Measurements from ENCODE around the gene ZNF236. TPM values are rescaled to one million over a fixed set of nuclear protein-coding genes. Genes with fewer than 3 reads are reported as not detected.

Gene ZNF236
- total RNA-seq, 1 experiment from 2014 or later = 27.1 TPM

DNA sequence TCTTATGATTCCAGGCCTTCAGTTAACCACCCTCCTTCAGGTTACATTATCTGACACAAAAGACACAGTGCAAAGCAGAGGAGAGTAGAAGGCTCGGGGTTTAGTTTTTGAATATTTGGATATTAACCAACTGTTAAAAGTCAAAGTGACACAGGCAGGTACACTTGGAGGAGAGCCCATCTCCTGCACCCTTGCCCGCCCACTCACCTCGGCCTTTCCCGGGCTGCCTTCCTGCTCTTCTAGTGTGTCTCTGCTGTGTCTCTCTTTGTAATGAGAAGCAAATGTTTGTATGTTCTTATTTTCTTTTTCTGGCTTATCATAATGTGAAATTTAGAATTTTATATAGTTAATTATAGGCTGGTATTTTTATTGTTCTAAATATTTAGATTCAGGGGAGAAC, 35.1 kb downstream of the ZNF236 start:
- peaks cover 35% of the 10 kb centered on the region for H3K36me3 ChIP-seq (ENCODE audit: insufficient read depth, low read length)
- H3K27ac ChIP-seq (ENCODE audit: low read length) = no peak overlapping the region
- no peak overlapping the region for H3K4me3 ChIP-seq (ENCODE audit: low read length)
- peaks cover 51% of the 10 kb centered on the region for H3K79me2 ChIP-seq (ENCODE audit: low read length)
- DNase-seq = no peak
- no peaks in the 10 kb centered on the region for H4K20me1 ChIP-seq (ENCODE audit: insufficient read depth, low read depth, low read length)
- no peak overlapping the region for H2AFZ ChIP-seq (ENCODE audit: low read length)
- H3K27me3 ChIP-seq (ENCODE audit: low read length) = no peaks in the 10 kb centered on the region
- no peaks in the 10 kb centered on the region for H3K4me1 ChIP-seq (ENCODE audit: low read length)
- H3K9me3 ChIP-seq (ENCODE audit: low read length) = no peaks in the 10 kb centered on the region
- H3K9ac ChIP-seq (ENCODE audit: low read length) = no peak overlapping the region
- H3K4me2 ChIP-seq (ENCODE audit: low read depth, low read length, poor library complexity, severe bottlenecking) = no peak overlapping the region
- no peaks in the 10 kb centered on the region for H3K9me2 ChIP-seq (replicated peaks; ENCODE audit: insufficient read depth, low read length)

DNA sequence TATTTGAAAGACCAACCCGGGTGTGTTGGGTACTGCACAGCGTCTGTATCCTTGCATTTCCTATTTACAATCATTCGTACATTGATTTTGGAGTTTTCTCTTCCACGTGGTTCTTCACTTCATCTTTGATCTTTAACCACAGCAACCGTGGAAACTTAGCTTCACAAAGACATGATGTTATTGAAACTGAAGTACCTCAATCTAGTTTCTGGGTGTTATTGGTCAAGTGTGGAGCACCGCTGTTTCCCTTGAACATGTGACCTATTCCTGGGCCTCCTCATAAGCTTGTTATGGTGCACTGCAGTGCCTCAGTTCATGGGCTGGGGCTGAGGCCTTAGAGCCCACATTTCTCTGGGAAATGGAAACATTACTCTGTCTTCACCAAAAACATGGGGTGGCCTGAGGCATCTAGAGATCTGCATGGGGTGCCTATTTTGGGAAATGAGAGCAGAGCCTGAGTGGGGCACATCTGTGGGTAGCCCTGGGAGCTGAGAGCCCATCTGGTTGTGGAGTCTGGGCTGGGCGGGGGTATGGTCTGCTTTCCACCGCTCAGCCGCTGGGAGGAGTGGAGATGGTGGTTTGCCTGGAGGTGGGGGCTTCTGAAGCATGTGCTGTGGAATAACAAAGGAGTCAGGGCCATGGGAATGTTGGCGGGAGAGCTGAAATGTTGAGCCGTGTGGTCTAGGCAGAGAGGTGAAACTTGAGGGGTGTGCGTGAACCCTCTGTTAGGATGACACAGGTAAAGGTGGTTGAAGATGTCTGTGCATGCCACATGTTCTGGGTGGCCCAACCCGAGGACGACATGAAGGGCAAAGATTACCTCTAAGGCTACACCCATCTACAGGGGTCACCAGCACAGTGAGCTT, 37.4 kb downstream of the ZNF236 start:
- H4K20me1 ChIP-seq (ENCODE audit: insufficient read depth, low read depth, low read length) = no peaks in the 10 kb centered on the region
- H3K9me3 ChIP-seq (ENCODE audit: low read length) = no peaks in the 10 kb centered on the region
- no peak overlapping the region for H2AFZ ChIP-seq (ENCODE audit: low read length)
- no peak for DNase-seq
- no peak overlapping the region for H3K9ac ChIP-seq (ENCODE audit: low read length)
- peaks cover 34% of the 10 kb centered on the region for H3K36me3 ChIP-seq (ENCODE audit: insufficient read depth, low read length)
- no peak overlapping the region for H3K27ac ChIP-seq (ENCODE audit: low read length)
- peaks cover 44% of the 10 kb centered on the region for H3K79me2 ChIP-seq (ENCODE audit: low read length)
- no peak overlapping the region for H3K4me2 ChIP-seq (ENCODE audit: low read depth, low read length, poor library complexity, severe bottlenecking)
- no peaks in the 10 kb centered on the region for H3K9me2 ChIP-seq (replicated peaks; ENCODE audit: insufficient read depth, low read length)
- no peak overlapping the region for H3K4me3 ChIP-seq (ENCODE audit: low read length)
- H3K27me3 ChIP-seq (ENCODE audit: low read length) = no peaks in the 10 kb centered on the region
- no peaks in the 10 kb centered on the region for H3K4me1 ChIP-seq (ENCODE audit: low read length)

DNA sequence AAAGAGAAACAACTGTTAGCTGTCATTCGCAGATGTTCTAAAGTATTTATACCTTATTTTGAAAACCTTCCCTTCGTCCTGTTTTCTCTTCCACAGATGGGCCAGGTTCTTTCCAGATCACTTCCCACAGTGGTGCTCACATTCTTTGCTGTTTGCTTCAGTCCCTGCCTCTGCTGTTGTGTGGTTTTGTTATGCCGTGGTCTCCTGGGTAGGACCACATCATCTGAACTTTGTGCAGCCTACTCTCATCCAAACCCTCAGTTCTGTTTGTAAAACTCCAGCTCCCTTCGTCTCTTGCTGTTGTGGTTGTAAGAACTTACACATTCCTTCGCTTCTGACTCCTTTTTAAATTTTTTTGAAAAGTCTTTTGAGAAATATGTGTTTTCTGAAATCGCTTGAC, 38.1 kb downstream of the ZNF236 start:
- Histone ChIP-seq H3K27me3 (ENCODE audit: low read length) (no peaks in the 10 kb centered on the region), H3K4me1 (ENCODE audit: low read length) (no peaks in the 10 kb centered on the region), H3K4me3 (ENCODE audit: low read length) (no peak overlapping the region), H2AFZ (ENCODE audit: low read length) (no peak overlapping the region), H3K27ac (ENCODE audit: low read length) (no peak overlapping the region), H3K9me2 (replicated peaks; ENCODE audit: insufficient read depth, low read length) (no peaks in the 10 kb centered on the region), H4K20me1 (ENCODE audit: insufficient read depth, low read depth, low read length) (no peaks in the 10 kb centered on the region), H3K9me3 (ENCODE audit: low read length) (no peaks in the 10 kb centered on the region), H3K4me2 (ENCODE audit: low read depth, low read length, poor library complexity, severe bottlenecking) (no peak overlapping the region), H3K9ac (ENCODE audit: low read length) (no peak overlapping the region), H3K79me2 (ENCODE audit: low read length) (peaks cover 40% of the 10 kb centered on the region), H3K36me3 (ENCODE audit: insufficient read depth, low read length) (peaks cover 31% of the 10 kb centered on the region)
- no peak for DNase-seq

DNA sequence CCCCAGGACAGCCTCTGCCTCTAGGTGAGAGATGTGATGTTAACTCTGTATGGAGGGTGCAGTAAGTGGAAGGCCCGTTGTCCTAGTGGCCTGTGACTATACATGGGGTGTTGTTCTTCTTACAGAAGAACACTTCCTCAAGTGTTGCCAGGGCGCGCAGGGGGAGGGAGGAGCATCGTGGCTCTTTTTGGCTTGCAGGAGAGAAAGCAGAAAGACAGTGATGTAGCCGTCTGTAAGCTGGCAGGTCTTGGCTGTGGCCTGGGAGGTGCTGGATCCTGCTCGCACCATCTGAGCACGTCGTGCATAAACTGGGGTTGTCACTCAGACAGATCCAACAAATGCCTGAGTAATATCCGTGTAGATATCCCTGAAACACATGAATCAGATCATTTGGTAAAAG, 44.3 kb downstream of the ZNF236 start:
- no peak overlapping the region for H3K4me3 ChIP-seq (ENCODE audit: low read length)
- H3K9me3 ChIP-seq (ENCODE audit: low read length) = no peaks in the 10 kb centered on the region
- no peaks in the 10 kb centered on the region for H3K27me3 ChIP-seq (ENCODE audit: low read length)
- peaks cover 27% of the 10 kb centered on the region; the same call in 1 of the 2 replicates for H3K79me2 ChIP-seq (ENCODE audit: low read length)
- H3K4me1 ChIP-seq (ENCODE audit: low read length) = peaks cover 3% of the 10 kb centered on the region
- H2AFZ ChIP-seq (ENCODE audit: low read length) = no peak overlapping the region
- H3K4me2 ChIP-seq (ENCODE audit: low read depth, low read length, poor library complexity, severe bottlenecking) = no peak overlapping the region
- no peak overlapping the region for H3K9ac ChIP-seq (ENCODE audit: low read length)
- H3K9me2 ChIP-seq (replicated peaks; ENCODE audit: insufficient read depth, low read length) = no peaks in the 10 kb centered on the region
- no peak overlapping the region for H3K27ac ChIP-seq (ENCODE audit: low read length)
- H3K36me3 ChIP-seq (ENCODE audit: insufficient read depth, low read length) = peaks cover 27% of the 10 kb centered on the region
- no peaks in the 10 kb centered on the region for H4K20me1 ChIP-seq (ENCODE audit: insufficient read depth, low read depth, low read length)
- DNase-seq = no peak

DNA sequence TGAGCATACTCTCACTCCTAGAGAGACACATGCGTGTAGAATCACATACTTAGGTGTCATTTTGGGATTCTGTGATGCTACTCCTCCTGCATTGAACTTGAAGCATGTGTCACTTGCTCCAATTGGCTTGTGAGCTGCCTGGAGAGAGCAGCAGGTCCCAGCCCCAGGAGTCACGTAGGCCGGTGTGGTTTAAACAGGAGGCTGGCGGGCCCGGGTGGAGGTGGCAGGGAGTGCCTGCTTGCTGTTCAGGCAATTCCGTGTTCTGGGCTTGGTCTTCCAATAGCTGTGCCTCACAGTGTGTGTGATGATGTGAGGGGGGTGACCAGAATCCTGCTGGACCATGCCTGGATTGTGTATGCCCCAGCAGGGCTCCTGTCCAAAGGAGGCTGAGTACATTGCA, 51.0 kb downstream of the ZNF236 start:
- peaks cover 38% of the 10 kb centered on the region; the same call in 1 of the 2 replicates for H3K36me3 ChIP-seq (ENCODE audit: insufficient read depth, low read length)
- H3K4me1 ChIP-seq (ENCODE audit: low read length) = peaks cover 23% of the 10 kb centered on the region
- H3K9me3 ChIP-seq (ENCODE audit: low read length) = no peaks in the 10 kb centered on the region
- no peaks in the 10 kb centered on the region for H3K27me3 ChIP-seq (ENCODE audit: low read length)
- H3K9me2 ChIP-seq (replicated peaks; ENCODE audit: insufficient read depth, low read length) = no peaks in the 10 kb centered on the region
- no peak for DNase-seq
- H4K20me1 ChIP-seq (ENCODE audit: insufficient read depth, low read depth, low read length) = no peaks in the 10 kb centered on the region
- H3K9ac ChIP-seq (ENCODE audit: low read length) = no peak overlapping the region
- H3K4me3 ChIP-seq (ENCODE audit: low read length) = no peak overlapping the region
- no peak overlapping the region for H3K27ac ChIP-seq (ENCODE audit: low read length)
- H3K79me2 ChIP-seq (ENCODE audit: low read length) = peaks cover 13% of the 10 kb centered on the region; the same call in 1 of the 2 replicates
- H3K4me2 ChIP-seq (ENCODE audit: low read depth, low read length, poor library complexity, severe bottlenecking) = no peak overlapping the region
- no peak overlapping the region for H2AFZ ChIP-seq (ENCODE audit: low read length)

DNA sequence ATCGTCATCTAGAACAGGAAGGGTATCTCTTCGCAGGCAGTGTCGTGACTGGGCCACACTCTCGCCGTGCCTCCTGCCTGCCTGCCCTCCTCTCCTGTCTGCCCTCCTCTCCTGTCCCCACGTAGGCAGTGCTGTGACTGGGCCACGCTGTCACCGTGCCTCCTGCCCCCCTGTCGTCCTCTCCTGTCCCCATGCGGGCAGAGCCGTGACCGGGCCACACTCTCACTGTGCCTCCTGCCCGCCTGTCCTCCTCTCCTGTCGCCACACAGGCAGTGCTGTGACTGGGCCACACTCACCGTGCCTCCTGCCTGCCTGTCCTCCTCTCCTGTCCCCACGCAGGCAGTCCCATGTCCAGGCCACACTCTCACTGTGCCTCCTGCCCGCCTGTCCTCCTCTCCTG, 51.4 kb downstream of the ZNF236 start:
- Histone ChIP-seq H3K27me3 (ENCODE audit: low read length) (no peaks in the 10 kb centered on the region), H3K9ac (ENCODE audit: low read length) (no peak overlapping the region), H3K4me1 (ENCODE audit: low read length) (peaks cover 23% of the 10 kb centered on the region), H3K79me2 (ENCODE audit: low read length) (peaks cover 9% of the 10 kb centered on the region; the same call in 1 of the 2 replicates), H3K9me3 (ENCODE audit: low read length) (no peaks in the 10 kb centered on the region), H3K27ac (ENCODE audit: low read length) (no peak overlapping the region), H3K9me2 (replicated peaks; ENCODE audit: insufficient read depth, low read length) (no peaks in the 10 kb centered on the region), H3K36me3 (ENCODE audit: insufficient read depth, low read length) (peaks cover 38% of the 10 kb centered on the region; the same call in 1 of the 2 replicates), H3K4me2 (ENCODE audit: low read depth, low read length, poor library complexity, severe bottlenecking) (no peak overlapping the region), H4K20me1 (ENCODE audit: insufficient read depth, low read depth, low read length) (no peaks in the 10 kb centered on the region), H2AFZ (ENCODE audit: low read length) (no peak overlapping the region), H3K4me3 (ENCODE audit: low read length) (no peak overlapping the region)
- DNase-seq = no peak

DNA sequence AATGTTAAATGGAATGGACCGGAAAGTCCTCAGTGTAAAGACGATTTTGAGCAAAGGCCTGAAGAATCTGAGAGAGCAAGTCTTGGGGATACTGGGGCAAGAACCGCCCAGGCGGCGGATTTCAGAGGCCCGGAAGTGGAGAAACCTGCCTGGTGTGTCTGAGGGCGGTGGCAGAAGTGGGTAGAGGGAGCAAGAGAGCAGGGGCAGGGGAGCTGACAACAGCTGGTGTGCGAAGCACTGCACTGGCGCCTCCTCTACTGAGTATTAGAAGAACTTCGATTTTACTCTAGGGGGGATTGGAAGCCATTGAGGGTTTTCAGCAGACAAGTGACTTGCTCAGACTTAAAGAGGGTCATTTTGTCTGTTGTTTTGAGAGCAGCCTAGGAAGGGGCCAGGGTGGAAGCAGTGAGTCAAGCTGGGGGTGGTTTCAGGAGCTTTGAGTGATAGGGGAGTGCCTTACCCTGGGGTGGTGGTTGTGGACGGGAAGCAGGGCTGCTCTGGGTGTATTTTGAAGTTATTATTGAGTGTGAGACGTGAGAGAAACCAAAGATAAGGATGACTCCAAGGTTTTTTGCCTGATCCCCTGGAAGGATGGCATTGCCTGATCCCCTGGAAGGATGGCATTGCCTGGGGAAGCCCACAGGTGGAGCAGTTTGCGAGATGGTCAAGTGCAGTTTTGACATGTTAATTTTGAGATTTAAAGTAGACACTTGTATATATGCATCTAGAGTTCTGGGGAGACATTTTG, 52.5 kb downstream of the ZNF236 start:
- no peak for DNase-seq
- H3K36me3 ChIP-seq (ENCODE audit: insufficient read depth, low read length) = peaks cover 41% of the 10 kb centered on the region; the same call in 1 of the 2 replicates
- H4K20me1 ChIP-seq (ENCODE audit: insufficient read depth, low read depth, low read length) = no peaks in the 10 kb centered on the region
- peaks cover 23% of the 10 kb centered on the region for H3K4me1 ChIP-seq (ENCODE audit: low read length)
- H2AFZ ChIP-seq (ENCODE audit: low read length) = no peak overlapping the region
- H3K79me2 ChIP-seq (ENCODE audit: low read length) = peaks cover 7% of the 10 kb centered on the region; the same call in 1 of the 2 replicates
- H3K9ac ChIP-seq (ENCODE audit: low read length) = no peak overlapping the region
- no peak overlapping the region for H3K4me2 ChIP-seq (ENCODE audit: low read depth, low read length, poor library complexity, severe bottlenecking)
- no peaks in the 10 kb centered on the region for H3K27me3 ChIP-seq (ENCODE audit: low read length)
- H3K4me3 ChIP-seq (ENCODE audit: low read length) = no peak overlapping the region
- no peaks in the 10 kb centered on the region for H3K9me2 ChIP-seq (replicated peaks; ENCODE audit: insufficient read depth, low read length)
- no peak overlapping the region for H3K27ac ChIP-seq (ENCODE audit: low read length)
- H3K9me3 ChIP-seq (ENCODE audit: low read length) = no peaks in the 10 kb centered on the region

All from Karpas-422 (cell line).